Gastroesophageal sphincter (tissue), 3 donors: ENCODE data around the gene UGT2A2.

Experiments used
- POLR2A ChIP-seq, 2 donors: fragments of 450-650 bp; IDR thresholded peaks; one replicate each; pipeline ENCODE4 v1.6.1; 2017; ENCODE audit warnings: antibody characterized with exemption in 2 of 2, mild to moderate bottlenecking in 2 of 2, moderate library complexity in 1 of 2
- POLR2AphosphoS5 ChIP-seq: sonication (generic); formaldehyde crosslinking; IDR thresholded peaks from one replicate; pipeline ENCODE4 v1.6.1; 2017; ENCODE audit warnings: antibody characterized with exemption
- TF ChIP-seq, protein P1 (sequence below), 4 experiments: fragments of 200-600 bp in 2 of 4; fragments of 450-650 bp in 2 of 4; sonication (generic) in 1 of 4; IDR thresholded peaks; one replicate each; pipeline ENCODE4 v1.5.1; 2017 to 2019; ENCODE audit warnings: antibody characterized with exemption in 4 of 4, mild to moderate bottlenecking in 2 of 4, moderate library complexity in 2 of 4

DNA sequence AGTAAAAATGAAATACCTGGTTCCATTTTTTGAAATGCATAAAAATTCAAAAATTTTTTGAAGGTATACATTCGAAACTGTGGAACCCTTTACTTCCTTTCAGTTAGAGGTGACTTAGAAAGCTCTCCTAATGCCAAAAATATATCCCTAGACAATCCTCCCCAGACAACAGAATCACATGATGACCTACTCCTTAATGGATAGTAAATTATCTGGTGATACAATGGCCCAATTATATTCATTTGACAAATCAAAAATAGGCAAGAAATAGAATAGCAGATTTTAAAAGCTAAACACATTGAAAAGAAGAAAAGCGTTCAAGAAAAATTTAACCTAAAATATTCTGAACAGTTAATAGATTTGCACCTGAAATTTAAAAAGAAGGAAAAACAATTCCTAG lies 3.5 kb upstream of the UGT2A2 start:
- TF ChIP-seq, protein P1, sequence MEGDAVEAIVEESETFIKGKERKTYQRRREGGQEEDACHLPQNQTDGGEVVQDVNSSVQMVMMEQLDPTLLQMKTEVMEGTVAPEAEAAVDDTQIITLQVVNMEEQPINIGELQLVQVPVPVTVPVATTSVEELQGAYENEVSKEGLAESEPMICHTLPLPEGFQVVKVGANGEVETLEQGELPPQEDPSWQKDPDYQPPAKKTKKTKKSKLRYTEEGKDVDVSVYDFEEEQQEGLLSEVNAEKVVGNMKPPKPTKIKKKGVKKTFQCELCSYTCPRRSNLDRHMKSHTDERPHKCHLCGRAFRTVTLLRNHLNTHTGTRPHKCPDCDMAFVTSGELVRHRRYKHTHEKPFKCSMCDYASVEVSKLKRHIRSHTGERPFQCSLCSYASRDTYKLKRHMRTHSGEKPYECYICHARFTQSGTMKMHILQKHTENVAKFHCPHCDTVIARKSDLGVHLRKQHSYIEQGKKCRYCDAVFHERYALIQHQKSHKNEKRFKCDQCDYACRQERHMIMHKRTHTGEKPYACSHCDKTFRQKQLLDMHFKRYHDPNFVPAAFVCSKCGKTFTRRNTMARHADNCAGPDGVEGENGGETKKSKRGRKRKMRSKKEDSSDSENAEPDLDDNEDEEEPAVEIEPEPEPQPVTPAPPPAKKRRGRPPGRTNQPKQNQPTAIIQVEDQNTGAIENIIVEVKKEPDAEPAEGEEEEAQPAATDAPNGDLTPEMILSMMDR (IDR thresholded peaks at IDR 0.05): no peak
- TF ChIP-seq POLR2AphosphoS5 (no peak), POLR2A (IDR thresholded peaks at IDR 0.05) (no peak)
